Esophagus muscularis mucosa (tissue), 4 donors: ENCODE results near the gene TSHB. TPM values are rescaled to one million over a fixed set of nuclear protein-coding genes. Genes with fewer than 3 reads are reported as not detected.

ENCODE experiments used
- DNase-seq: peaks from one replicate; pipeline ENCODE4 v3.0.0-alpha.2; 2017; ENCODE audit errors: extremely low spot score
- H3K27ac ChIP-seq, 4 donors: fragments of 200-600 bp; sonication (generic); replicated peaks in 1 of 4; 1 replicate in 3 of 4; 2 replicates in 1 of 4; pipeline ENCODE4 v1.5.1; 2016 to 2019; ENCODE audit warnings: mild to moderate bottlenecking in 1 of 4
- H3K27me3 ChIP-seq, 4 donors: fragments of 200-600 bp; sonication (generic); one replicate each; pipeline versions ENCODE4 v1.5.1 to v1.6.0; 2016 to 2019
- H3K36me3 ChIP-seq, 4 donors: fragments of 200-600 bp; sonication (generic); one replicate each; pipeline ENCODE4 v1.5.1; 2016 to 2019
- H3K4me1 ChIP-seq, 4 donors: fragments of 200-600 bp; sonication (generic); one replicate each; pipeline ENCODE4 v1.5.1; 2016 to 2019
- H3K4me3 ChIP-seq, 4 donors: fragments of 200-600 bp; sonication (generic); 1 replicate in 2 of 4; 2 replicates in 2 of 4; pipeline ENCODE4 v1.5.1; 2016 to 2019; ENCODE audit warnings: mild to moderate bottlenecking in 4 of 4, moderate library complexity in 1 of 4
- H3K9me3 ChIP-seq, 4 donors: fragments of 200-600 bp; sonication (generic); 1 replicate in 3 of 4; 2 replicates in 1 of 4; pipeline ENCODE4 v1.5.1; 2016 to 2019
- CTCF ChIP-seq, 3 experiments: fragments of 200-600 bp in 2 of 3; fragments of 450-650 bp in 1 of 3; sonication (generic) in 2 of 3; IDR thresholded peaks; one replicate each; pipeline ENCODE4 v1.5.1; 2017 to 2019; ENCODE audit warnings: antibody characterized with exemption in 3 of 3, mild to moderate bottlenecking in 2 of 3, moderate library complexity in 1 of 3
- EP300 ChIP-seq: sonication (generic); formaldehyde crosslinking; IDR thresholded peaks from one replicate; pipeline ENCODE4 v1.6.1; 2017; ENCODE audit warnings: antibody characterized with exemption
- POLR2A ChIP-seq: fragments of 450-650 bp; IDR thresholded peaks from one replicate; pipeline ENCODE4 v1.6.1; 2017; ENCODE audit warnings: antibody characterized with exemption, moderate library complexity, mild to moderate bottlenecking, low read depth
- POLR2AphosphoS5 ChIP-seq, 2 donors: sonication (generic); formaldehyde crosslinking; IDR thresholded peaks; one replicate each; pipeline ENCODE4 v1.6.1; 2017; ENCODE audit warnings: antibody characterized with exemption in 2 of 2
- WGBS: methylation state at CpG from one replicate; pipeline ENCODE4 v1.1.5; 2018; 5-methylcytosine and 5-hydroxymethylcytosine counted together
- intact Hi-C: fragments of 100-400 bp; cut with DNase I; formaldehyde crosslinking; loops from one replicate; pipeline ENCODE4 v1.15.1; 2023
- total RNA-seq, 4 donors: library from RNA; depleted of rRNA; stranded (reverse); fragments of >200 nt; gene quantifications; one replicate each; pipeline versions ENCODE4 v1.1.0 to v1.2.1, GENCODE V29; 2016

Gene TSHB
- total RNA-seq, 4 donors from 2014 or later: not detected

GRCh38 chr1:115056395-115056798 is 26.8 kb downstream of the TSHB start:
- H3K36me3 ChIP-seq: peaks cover 0 to 19% (median 12%) of the 10 kb centered on the region in 4 donors
- no peaks in the 10 kb centered on the region for H3K9me3 ChIP-seq
- H3K27ac ChIP-seq: peak overlapping the region; percentile 72 to 78 (median 74)
- no peak for DNase-seq
- TF ChIP-seq CTCF (IDR thresholded peaks at IDR 0.05): no peak
- no peak for TF ChIP-seq POLR2A
- TF ChIP-seq EP300: peak; percentile 3
- peak in 1 of 2 donors; percentile 62 for TF ChIP-seq POLR2AphosphoS5 (IDR thresholded peaks at IDR 0.05)
- peaks cover 4 to 27% (median 22%) of the 10 kb centered on the region in 4 donors for H3K4me1 ChIP-seq
- no peaks in the 10 kb centered on the region for H3K27me3 ChIP-seq
- H3K4me3 ChIP-seq: peak overlapping the region; percentile 31 to 45 (median 34)
- intact Hi-C loops: loop anchor here (5.0 kb wide), 1 partner anchor 46 kb away; no protein-coding TSS in a partner anchor
- 24% methylated on average over 9 of the region's 9 CpGs for WGBS

- intact Hi-C loops: loop anchor here (5.0 kb wide), 1 partner anchor 45 kb away; no protein-coding TSS in a partner anchor
- Histone ChIP-seq H3K4me1 (peaks cover 13 to 41% (median 35%) of the 10 kb centered on the region in 4 donors), H3K4me3 (no peak overlapping the region), H3K27ac (peak overlapping the region; percentile 72 to 78 (median 74)), H3K36me3 (peaks cover 0 to 17% (median 9%) of the 10 kb centered on the region in 4 donors), H3K9me3 (no peaks in the 10 kb centered on the region), H3K27me3 (no peaks in the 10 kb centered on the region)
- TF ChIP-seq POLR2A (no peak), EP300 (no peak), POLR2AphosphoS5 (IDR thresholded peaks at IDR 0.05) (no peak), CTCF (IDR thresholded peaks at IDR 0.05) (no peak)
- 91% methylated on average over 6 of the region's 6 CpGs for WGBS
- no peak for DNase-seq
These were observed 28.1 kb downstream of the TSHB start for GRCh38 chr1:115057661-115058254.

GRCh38 chr1:115059316-115059715 is 29.7 kb downstream of the TSHB start:
- Histone ChIP-seq H3K27me3 (no peaks in the 10 kb centered on the region), H3K9me3 (no peaks in the 10 kb centered on the region), H3K4me1 (peaks cover 17 to 46% (median 40%) of the 10 kb centered on the region in 4 donors), H3K4me3 (no peak overlapping the region), H3K27ac (peak overlapping the region in 1 of 4 donors; percentile 78), H3K36me3 (peaks cover 0 to 14% (median 8%) of the 10 kb centered on the region in 4 donors)
- WGBS: 38% methylated on average over 2 of the region's 2 CpGs
- TF ChIP-seq POLR2A: no peak
- TF ChIP-seq CTCF (IDR thresholded peaks at IDR 0.05): no peak
- TF ChIP-seq EP300: no peak
- no peak for TF ChIP-seq POLR2AphosphoS5 (IDR thresholded peaks at IDR 0.05)
- DNase-seq: no peak
- intact Hi-C loops: loop anchor here (5.0 kb wide), 1 partner anchor 43 kb away; no protein-coding TSS in a partner anchor

GRCh38 chr1:115060501-115060900 is 30.9 kb downstream of the TSHB start:
- H3K36me3 ChIP-seq: peaks cover 0 to 11% (median 6%) of the 10 kb centered on the region in 4 donors
- no peak overlapping the region for H3K27ac ChIP-seq
- DNase-seq: no peak
- H3K9me3 ChIP-seq: no peaks in the 10 kb centered on the region
- no peak overlapping the region for H3K4me3 ChIP-seq
- intact Hi-C loops: no loop called here
- peaks cover 17 to 54% (median 47%) of the 10 kb centered on the region in 4 donors for H3K4me1 ChIP-seq
- no peaks in the 10 kb centered on the region for H3K27me3 ChIP-seq
- WGBS: 61% methylated on average over 4 of the region's 4 CpGs
- TF ChIP-seq EP300: no peak
- TF ChIP-seq POLR2A: no peak
- TF ChIP-seq CTCF (IDR thresholded peaks at IDR 0.05): no peak
- TF ChIP-seq POLR2AphosphoS5 (IDR thresholded peaks at IDR 0.05): no peak
